Dermis blood vessel endothelial cell (primary cell): ENCODE measurements around the gene SMYD4. TPM values are rescaled to one million over a fixed set of nuclear protein-coding genes. Genes with fewer than 3 reads are reported as not detected.
"Not testable (repeated sequence)": the region's sequence is repeated elsewhere in the genome, so short reads cannot be mapped to it uniquely, and the experiment has no call there.

Experiments used
- DNase-seq: peaks from one replicate; pipeline ENCODE4 v3.0.0; 2010
- total RNA-seq: library from RNA; depleted of rRNA; stranded (reverse); fragments of >200 nt; gene quantifications from 2 replicates; pipeline ENCODE4 v1.2.3, GENCODE V29; 2014

SMYD4 gene
- total RNA-seq, 1 donor from 2014 or later, result 10.7 TPM

DNA sequence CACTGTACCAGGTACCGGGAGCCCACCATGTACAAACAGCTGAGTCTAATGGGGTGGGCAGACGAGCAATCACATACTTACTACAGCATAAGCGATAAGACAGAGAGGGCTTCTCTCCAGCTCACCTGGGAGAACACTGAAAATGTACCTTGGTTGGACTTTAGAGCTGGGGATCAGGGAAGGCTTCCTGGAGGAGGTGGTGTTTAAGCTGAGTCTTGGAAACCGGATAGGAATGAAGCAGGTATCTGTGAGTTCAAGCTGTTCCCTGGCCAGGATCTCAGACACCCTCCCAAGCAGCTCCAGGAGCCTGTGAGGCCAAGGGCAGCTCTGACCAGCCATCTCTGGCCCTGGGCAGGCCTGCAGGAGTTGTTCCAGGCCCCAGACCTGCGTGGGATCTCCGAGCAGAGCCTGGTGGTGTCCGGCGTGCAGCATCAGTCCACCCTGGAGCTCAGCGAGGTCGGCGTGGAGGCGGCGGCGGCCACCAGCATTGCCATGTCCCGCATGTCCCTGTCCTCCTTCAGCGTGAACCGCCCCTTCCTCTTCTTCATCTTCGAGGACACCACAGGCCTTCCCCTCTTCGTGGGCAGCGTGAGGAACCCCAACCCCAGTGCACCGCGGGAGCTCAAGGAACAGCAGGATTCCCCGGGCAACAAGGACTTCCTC is 75.8 kb downstream of the SMYD4 start:
- no peak for DNase-seq

GRCh38 chr17:1752425-1753262 is 77.1 kb downstream of the SMYD4 start:
- peak; percentile 47 for DNase-seq

DNA sequence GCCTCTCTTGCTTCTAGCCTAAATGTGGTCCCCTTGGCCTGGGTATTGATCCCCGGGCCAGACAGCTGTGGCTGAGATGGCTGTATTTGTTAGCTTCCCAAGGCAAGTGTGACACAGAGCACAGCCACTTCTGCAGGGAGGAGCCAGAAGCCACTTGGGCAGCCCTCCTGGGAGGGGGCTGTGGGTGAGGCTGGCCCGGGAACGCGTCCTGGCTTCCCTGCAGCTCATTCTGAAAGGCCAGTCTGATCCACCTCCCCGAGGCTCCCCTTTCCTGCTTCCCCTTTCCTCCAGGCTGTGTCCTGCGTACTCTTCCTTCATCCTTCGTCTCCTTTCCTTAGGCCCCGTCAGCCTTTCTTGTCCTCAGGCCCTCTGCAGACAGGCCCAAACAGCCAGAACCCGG is 79.1 kb downstream of the SMYD4 start:
- no peak for DNase-seq

DNA sequence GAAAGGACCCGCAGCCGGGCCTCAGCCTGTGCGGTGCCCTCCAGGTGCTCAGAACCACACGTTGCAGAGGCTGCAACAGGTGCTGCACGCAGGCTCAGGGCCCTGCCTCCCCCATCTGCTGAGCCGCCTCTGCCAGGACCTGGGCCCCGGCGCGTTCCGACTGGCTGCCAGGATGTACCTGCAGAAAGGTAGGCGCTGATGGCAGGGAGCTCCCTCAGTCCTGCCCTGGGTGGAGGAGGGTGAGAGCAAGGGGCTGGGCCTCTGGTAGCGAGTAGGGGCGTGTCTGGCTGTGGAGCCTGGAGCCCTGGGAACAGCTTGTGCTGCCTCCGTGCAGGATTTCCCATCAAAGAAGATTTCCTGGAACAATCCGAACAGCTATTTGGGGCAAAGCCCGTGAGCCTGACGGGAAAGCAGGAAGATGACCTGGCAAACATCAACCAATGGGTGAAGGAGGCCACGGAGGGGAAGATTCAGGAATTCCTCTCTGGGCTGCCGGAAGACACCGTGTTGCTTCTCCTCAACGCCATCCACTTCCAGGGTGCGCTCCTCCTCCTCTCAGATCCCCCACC is 82.6 kb downstream of the SMYD4 start:
- DNase-seq, result peak; percentile 84

GRCh38 chr17:1745513-1746020 is 84.1 kb downstream of the SMYD4 start:
- no peak for DNase-seq

- DNase-seq, result no peak
These were observed 84.9 kb downstream of the SMYD4 start for GRCh38 chr17:1744551-1745512.

DNA sequence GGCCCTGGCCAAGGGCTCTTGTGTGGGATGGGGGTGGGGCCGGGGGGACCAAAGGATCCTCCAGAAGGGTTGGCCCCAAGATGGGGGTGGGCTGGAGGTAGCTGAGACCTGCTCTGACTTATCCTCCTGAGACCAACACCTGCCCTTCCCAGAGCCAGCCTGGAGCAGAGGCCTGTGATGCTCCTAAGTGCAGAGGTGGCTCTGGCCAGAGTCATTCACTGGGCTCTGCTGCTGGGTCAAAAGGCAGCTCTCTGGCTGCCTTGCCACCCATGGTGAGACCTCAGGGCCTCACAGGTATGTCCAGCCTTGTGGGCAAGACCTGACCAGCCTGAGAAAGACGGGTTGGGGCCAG is 86.6 kb downstream of the SMYD4 start:
- DNase-seq, result no peak

- no peak for DNase-seq
These were observed 87.2 kb downstream of the SMYD4 start, which contains the start of gene SERPINF2 for GRCh38 chr17:1742371-1743087. Gene SERPINF2, plus strand, starts transcription at chr17:1742871. Its CDS starts 2,125 bp downstream, at chr17:1744996.

DNA sequence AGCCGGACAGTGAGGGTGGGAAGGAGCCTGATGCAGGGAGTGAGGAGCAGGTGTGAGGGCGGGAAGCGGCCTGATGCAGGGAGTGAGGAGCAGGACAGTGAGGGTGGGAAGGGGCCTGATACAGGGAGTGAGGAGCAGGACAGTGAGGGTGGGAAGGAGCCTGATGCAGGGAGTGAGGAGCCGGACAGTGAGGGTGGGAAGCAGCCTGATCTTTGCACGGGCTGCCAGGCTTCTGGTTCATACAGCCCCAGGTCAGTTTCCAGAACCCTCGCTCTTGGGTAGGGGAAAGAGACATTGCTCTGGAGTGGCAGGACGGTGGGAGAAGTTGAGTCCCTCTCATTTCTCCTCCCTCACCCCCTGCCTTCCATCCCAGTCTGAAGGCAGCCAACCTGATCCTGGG is 87.8 kb downstream of the SMYD4 start:
- not testable (repeated sequence) for DNase-seq

- DNase-seq, result no peak
These were observed 92.0 kb downstream of the SMYD4 start for GRCh38 chr17:1737531-1738291.

GRCh38 chr17:1736348-1737281 is 93.1 kb downstream of the SMYD4 start:
- peak; percentile 58 for DNase-seq

- DNase-seq, result no peak
These were observed 93.8 kb downstream of the SMYD4 start for GRCh38 chr17:1735834-1736347.

- DNase-seq, result no peak
These were observed 94.3 kb downstream of the SMYD4 start for GRCh38 chr17:1735418-1735817.

DNA sequence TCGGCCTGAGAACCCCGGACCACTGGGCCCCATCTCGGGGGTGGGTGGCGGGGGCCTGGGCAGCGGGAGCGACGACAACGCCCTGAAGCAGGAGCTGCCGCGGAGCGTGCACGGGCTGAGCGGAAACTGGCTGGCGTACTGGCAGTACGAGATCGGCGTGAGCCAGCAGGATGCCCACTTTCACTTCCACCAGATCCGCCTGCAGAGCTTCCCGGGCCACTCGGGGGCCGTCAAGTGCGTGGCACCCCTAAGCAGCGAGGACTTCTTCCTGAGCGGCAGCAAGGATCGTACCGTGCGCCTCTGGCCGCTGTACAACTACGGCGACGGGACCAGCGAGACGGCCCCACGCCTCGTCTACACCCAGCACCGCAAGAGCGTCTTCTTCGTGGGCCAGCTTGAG is 95.9 kb downstream of the SMYD4 start:
- no peak for DNase-seq

GRCh38 chr17:1732833-1733321 is 96.8 kb downstream of the SMYD4 start:
- no peak for DNase-seq

DNA sequence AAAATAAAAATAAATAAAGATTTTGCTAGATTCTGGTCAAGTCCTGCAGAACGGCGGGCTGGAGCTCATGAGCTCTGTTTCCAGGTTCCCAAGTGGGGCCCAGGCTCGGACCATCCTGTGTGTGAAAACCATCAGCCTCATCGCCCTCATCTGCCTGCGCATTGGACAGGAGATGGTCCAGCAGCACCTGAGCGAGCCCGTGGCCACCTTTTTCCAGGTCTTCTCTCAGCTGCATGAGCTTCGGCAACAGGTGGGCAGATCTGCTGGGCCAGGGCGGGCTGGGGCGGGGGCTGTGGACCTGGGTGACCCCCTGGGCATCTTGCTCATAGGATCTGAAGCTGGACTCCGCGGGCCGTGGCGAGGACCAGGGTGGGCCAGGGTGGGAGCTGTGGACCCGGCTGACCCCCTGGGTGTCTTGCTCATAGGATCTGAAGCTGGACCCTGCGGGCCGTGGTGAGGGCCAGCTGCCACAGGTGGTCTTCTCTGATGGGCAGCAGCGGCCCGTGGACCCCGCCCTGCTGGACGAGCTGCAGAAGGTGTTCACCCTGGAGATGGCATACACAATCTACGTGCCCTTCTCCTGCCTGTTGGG is 97.4 kb downstream of the SMYD4 start:
- no peak for DNase-seq

- no peak for DNase-seq
These were observed 98.6 kb downstream of the SMYD4 start for GRCh38 chr17:1731194-1731506.

DNA sequence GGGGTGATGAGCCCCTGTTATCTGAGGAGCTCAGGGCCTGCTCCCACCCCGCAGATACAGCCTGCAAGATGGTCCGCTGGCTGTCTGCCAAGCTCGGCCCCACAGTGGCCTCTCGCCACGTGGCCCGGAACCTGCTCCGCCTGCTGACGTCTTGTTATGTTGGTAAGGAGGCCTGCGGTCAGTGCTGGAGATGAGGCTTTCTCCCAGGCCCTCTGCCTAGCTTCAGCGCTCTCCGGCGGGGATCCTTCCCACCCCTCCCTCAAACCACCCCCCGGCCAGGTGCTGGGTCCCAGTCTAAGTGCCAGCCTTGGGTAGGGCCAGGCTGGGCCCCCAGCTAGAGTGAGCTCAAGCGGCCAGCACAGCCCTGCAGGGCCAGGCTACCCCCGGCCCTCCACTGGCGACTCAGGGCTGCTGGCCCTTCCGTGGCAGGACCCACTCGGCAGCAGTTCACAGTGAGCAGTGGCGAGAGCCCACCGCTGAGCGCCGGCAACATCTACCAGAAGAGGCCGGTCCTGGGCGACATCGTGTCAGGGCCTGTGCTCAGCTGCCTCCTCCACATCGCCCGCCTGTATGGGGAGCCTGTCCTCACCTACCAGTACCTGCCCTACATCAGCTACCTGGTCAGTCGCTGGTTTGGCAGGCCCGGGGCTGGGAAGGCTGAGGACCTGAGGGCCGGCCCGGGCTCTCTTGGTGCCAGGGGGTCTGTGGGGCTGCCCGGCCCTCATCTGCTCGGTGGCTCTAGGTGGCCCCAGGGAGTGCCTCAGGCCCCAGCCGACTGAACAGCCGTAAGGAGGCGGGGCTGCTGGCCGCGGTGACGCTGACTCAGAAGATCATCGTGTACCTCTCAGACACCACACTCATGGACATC is 99.1 kb downstream of the SMYD4 start:
- peak; percentile 50 for DNase-seq
